GM18505 (cell line): ENCODE results near the gene CHMP6.

ENCODE experiments used
- ATAC-seq: cut with Tn5 transposase; IDR thresholded peaks from one replicate; pipeline ENCODE4 v1.9.1; 2021; ENCODE audit not compliant: unreplicated experiment
- POLR2A ChIP-seq: IDR thresholded peaks from 4 replicates; pipeline ENCODE4 v1.6.1; 2011; ENCODE audit warnings: borderline replicate concordance; ENCODE audit not compliant: insufficient read depth, insufficient read length; ENCODE audit errors: extremely low read depth

CHMP6 gene

DNA sequence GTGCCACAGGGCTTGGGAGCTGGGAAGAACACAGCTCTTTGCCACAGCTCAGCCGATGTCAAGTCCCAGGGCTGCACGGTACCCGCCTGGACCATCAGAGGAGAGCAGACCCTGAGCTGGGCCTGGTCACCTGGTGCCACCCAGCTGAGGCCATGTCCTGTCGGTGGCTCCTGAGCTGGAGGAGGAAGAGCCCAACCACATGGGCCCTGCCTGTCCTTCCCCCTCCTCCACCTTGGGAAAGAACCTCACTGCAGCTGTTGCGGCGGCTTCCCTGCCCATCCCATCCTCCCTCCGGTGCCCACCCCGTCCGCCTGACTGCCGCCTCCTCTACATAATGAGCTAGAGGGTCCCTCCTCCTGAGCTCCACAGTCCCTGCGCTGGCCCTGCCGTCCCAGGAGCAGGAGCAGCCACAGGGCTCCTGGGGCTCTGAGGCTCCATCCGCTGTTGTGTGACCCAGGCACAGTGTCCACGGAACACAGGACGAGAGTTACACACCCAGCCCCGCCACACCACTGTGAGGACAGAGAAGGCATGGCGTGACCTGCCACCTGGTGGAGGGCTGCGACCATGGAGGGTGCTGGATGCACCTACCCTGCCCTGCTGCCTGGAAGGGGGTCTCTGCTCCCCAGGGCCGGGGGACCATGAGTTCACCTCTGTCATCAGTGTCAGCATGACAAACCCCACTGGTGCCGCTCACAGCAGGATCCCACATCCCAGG lies 21.4 kb upstream of the CHMP6 start:
- TF ChIP-seq POLR2A = no peak
- ATAC-seq = no peak

DNA sequence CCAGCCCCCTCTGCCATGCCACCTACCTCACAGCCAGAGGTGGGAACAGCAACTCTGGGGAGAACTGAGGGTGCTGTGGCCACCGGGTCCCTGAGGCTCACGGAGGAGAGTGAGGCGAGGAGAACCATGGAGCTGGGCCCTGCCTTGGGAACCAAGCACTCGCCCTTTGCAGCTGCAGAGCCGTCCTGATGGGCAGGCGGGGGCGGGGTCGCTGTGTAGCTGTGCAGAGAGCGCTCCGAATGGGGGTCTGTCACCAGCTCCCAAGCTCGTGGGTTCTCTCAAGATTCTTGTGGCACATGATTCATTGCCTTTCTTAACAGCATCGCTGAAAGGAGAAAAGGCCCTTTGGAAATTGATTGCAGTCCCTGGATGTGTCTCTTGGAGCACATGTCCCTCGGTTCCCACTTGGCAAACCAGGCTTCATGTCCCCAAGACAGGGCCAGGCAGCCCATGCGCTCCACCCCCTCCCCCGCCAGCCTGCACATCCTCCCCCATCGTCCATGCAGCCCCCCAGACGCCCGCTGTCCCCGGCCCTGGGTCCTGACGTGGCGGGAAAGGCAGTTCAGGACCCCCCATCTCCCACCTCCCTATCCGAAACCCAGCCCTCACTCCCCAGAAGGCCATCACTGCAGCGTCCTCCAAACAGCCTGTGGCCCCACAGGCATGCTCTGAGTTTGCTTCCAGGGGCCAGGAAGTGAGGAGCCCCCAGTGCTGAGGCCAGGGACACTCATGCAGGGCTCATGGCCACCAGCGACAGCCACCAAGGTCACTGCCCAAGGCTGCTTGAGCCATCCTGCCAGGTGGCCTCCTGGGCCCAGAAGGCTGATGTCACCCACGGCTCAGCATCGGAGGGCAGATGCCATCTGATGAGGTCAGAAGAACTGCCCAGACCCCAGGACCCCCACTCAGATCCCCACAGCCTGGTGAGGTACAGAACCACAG lies 20.6 kb upstream of the CHMP6 start:
- TF ChIP-seq POLR2A = no peak
- ATAC-seq = no peak

DNA sequence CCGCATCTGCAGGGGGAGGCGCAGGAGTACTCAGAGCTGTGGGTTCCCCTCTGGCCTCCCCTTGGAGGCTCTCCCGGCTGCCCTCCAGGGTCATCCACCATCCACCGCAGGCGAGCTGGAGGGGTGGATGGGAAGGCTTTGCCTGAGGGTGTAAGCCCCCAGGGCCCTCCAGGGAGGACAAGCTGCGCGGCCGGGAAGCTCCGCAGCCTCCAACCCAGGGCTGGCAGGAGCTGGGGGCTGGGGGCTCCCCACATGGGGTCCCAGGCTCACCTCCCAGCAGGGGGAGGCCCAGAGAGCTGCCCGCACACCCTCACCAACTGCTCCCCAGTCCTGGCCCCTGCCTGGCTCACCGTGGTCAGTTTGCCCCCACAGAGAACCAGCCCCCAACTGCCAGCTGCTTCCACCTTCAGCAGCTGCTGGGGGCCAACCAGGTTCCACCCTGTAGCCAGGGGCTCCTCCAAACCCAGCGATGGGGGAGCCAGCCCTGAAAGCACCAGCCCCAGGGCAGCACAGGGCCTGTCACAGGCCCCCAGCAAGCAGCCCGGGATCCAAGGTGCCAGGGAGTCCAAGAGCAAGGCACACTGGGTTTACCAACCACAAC lies 19.8 kb upstream of the CHMP6 start:
- ATAC-seq = no peak
- TF ChIP-seq POLR2A = no peak

DNA sequence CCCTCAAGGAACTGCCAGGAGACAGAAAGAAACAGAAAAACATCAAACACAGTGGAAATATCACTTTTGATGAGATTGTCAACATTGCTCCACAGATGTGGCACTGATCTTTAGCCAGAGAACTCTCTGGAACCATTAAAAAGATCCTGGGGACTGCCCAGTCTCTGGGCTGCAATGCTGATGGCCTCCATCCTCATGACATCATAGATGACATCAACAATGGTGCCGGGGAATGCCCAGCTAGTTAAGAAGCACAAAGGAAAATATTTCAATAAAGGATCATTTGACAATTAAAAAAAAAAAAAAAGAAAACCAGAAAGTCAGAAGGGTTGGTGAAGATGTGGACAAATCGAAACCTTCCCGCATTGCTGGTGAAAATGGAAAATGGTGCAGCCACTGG lies 14.9 kb upstream of the CHMP6 start:
- no peak for ATAC-seq
- TF ChIP-seq POLR2A = no peak

DNA sequence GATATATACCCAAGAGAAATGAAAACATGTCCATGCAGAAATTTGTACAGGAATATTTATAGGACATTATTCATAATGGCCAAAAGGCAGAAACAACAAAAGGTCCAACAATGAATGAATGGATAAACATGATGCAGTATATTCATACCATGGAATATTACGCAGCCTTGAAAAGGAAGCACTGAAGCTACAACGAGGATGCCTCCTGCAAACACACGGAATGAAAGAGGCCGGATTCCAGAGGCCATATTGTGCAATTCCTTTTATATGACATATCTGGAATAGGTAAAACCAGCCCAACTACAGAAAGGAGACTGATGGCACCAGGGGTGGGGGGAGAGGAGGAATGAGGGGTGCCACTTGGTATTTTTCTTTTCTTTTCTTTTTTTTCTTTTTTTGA lies 14.5 kb upstream of the CHMP6 start:
- no peak for TF ChIP-seq POLR2A
- ATAC-seq = no peak

DNA sequence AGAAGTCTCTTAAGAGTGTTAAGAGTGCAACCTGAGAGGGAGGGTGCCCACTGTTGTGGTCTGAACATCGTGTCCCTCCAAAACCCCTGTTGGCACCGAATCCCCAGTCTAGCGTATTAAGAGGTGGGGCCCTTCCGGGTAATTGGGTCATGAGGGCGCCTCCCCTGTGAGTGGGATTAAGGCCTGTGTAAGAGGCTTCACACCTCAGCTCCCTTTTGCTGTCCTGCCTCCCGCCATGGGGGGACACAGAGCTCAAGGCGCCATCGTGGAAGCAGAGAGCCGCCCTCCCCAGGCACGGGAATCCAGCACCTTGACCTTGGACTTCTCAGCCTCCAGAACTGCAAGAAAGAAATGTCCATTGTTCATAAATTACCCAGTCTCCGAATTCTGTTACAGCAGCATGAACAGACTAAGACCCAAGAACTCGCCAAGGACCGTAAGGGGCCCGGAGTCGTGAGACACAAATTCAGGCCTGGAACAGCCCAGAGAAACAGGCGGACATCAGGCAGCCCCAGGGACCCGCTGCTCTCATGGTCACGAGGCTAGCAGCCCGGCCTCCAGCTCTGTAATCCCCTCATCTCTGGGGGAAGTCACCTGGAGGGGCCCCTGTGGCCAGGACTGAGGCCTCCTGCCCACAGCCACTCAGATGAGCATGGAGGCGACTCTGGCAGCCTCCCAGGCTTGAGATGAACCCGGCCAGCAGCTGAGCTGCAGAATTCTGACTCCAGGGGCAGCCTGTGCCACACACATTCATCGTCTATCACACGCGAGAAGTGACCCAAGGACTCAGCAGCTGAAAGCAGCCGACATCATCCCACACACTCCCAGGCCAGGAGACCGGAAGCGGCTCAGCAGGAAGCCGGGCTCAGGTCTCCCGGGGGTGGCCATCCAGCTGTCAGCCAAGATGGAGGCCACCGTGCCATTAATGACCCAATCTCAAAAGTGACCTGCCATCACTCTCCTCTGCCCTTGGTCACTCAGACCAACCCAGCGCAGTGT lies 12.8 kb upstream of the CHMP6 start:
- no peak for ATAC-seq
- no peak for TF ChIP-seq POLR2A

DNA sequence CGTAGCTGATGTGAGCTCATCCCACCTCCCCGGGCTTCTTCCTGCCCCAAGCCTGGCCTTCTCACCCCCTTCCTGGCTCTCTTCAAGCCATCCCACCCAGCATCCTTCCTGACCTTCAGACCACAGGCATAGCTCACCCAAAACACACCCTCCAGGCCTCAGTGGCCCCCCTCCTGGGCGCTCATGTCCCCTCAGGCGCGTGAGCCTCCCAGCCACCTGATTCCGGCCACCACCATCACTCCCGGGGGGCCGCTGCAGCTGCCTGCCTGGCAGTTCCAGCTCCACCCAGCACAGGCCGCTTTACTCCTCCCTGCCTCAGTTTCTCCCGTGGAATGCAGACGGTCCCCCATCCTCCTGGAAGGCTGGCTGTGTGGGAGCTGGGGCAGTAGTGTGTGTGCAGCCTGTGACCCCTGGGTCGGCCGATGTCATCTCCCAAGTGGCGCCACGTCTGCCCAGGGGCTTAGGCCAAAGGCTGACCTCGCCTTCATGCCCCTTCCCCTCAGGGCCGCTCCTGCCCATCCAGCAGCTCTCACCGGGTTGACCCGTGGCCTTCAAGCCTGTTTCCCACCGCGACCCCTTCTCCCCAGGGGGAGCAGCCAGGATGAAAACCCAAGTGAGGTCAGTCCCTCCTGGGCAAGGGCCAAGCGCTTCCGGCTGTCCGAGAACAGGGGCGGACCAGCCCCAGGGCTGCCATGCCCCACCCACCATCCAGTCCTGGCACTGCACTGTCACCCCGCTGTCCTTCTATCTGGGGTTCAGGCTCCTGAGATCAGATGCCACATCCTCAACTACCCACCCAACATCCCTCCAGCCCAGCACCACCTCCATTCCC lies 11.9 kb upstream of the CHMP6 start:
- ATAC-seq = no peak
- TF ChIP-seq POLR2A = no peak

DNA sequence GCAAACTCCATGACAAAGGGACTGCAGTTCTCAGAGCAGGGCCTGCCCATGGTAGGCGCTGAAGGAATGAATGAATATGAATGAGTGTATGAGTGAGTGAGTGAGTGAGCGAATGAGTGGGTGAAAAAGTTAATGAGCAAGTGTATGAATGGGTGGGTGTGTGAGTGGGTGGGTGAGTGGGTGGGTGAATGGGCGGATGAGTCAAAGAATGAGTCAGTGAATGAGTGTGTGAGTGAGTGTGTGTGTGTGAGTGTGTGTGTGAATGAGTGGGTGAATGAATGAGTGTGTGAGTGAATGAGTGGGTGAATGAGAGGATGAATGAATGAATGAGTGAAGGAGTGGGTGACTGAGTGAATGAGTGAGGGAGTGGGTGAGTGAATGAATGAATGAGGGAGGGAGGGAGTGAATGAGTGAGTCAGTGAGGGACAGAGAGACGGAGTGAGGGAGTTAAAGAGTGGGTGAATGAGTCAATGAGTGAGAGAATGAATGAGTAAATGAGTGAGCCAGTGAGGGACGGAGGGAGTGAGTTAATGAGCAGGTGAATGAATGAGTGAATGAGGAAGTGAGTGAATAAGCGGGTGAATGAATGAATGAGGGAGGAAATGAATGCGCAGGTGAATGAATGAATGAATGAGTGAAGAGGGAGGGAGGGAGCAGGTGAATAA lies 11.1 kb upstream of the CHMP6 start:
- ATAC-seq = no peak
- no peak for TF ChIP-seq POLR2A

DNA sequence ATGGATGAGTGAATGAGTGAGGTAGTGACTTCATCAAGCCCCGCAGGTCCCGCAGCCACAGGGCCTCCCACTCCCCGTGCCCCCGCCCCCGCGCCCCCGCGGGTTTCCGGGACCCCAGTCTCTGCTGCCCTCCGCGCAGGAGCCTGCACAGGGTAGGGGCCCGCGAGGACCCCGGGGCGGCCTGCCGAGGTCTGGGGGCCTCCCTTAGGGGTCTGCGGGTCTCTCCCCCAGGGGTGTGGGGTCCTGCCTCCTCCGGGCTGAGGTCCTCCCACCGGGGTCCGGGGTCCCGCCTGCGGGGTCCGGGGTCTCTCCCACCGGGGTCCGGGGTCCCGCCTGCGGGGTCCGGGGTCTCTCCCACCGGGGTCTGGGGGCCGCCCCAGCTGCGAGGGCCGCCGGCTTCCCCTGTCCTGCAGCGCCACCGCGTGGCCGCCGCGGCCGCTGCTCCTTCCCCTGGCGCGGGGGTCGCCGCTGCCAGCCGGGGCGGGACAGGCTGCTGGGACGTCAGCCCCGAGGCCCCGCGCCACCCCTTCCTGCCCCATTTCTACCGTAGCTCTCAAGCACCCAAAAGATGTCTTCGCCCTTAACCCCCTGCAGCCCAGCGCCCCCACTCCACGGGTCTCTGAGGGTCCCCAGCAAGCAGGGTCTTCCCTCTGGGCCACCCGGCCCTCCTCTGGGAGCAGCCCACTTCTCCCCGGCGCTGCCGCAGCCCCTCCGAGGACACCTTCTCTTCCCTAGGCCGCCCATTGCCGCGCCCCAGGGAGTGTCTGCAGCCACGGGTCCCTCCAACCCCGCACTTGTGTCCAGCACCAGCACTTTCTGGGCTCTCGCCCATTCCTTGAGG lies 10.4 kb upstream of the CHMP6 start:
- ATAC-seq = no peak
- no peak for TF ChIP-seq POLR2A

DNA sequence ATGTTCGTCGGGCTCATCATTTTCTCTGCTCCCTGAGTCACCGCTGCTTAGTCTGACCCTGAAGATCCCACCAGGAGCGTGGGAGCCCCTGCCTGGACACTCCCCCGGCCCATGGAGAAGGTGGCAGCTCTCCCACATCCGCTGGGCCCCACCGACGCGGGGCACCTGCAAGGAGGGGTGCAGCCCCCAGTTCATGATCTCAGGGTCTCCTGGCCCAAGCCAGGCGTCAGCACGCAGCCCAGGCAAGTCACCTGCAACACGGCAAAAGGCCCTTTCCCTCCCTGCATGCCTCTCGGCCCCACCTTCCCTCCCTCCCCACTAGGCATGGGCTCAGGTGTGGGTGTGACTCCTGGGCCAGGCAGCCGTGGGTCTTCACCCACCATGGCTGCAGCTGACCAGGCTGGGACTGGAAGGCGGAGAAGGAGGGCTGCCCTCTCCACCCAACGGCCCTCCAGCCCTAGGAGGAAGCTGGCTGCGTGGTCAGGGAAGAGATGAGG lies 9.7 kb upstream of the CHMP6 start:
- ATAC-seq = no peak
- no peak for TF ChIP-seq POLR2A

DNA sequence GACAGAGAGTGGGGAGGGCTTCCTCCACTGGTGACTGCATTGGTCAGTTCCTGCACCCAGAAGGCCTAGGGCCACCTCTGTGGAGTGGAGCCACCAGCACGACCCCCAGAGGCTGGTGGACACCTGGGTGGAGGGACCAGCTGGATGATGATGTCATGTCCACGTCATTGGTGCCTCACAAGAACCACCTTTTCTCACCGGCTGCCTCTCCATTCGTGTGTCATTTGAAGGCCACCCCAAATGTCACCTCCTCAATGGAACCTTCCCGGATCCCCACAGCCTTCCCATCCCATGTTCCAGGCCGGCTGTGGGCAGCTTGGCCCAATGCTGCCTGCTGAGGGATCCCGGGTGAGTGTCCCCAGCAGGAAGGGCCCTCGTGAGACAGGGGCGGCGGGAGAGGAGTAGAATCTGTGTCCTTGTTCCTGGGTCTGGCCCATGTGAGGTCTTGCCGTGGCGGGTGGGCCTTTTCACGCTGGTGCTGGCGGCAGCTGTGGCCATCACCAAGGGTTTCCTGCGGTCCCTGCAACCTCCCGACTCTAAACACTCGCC lies 9.1 kb upstream of the CHMP6 start:
- no peak for ATAC-seq
- no peak for TF ChIP-seq POLR2A

DNA sequence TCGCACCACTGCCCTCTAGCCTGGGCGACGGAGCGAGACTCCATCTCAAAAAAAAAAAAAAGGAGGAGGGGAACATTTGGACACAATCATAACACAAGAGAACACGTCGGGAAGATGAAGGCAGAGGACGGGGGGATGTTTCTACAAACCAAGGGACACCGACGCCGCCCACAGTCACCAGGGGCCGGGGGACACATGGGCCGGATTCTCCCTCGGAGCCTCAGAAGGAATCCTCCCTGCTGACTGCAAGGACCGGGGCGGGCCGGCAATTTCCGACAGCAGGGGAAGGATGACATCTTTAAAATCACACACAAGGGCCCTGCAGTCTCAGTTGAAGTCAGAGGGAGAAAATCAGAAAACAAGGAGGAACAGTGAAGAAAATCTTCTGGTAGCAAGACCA lies 8.1 kb upstream of the CHMP6 start:
- no peak for ATAC-seq
- TF ChIP-seq POLR2A = no peak
